Activated naive CD8-positive, alpha-beta T cell treated with anti-CD3 and anti-CD28 coated beads for 36 hours (primary cell): ENCODE results near the gene PAAF1. TPM values are rescaled to one million over a fixed set of nuclear protein-coding genes. Genes with fewer than 3 reads are reported as not detected.

Experiments used
- DNase-seq: peaks from one replicate; pipeline ENCODE4 v3.0.0; 2021
- H3K27ac Mint-ChIP-seq: one replicate; pipeline ENCODE4 v1.8.0; 2022; ENCODE audit warnings: mild to moderate bottlenecking, moderate library complexity, mixed read lengths
- H3K27me3 Mint-ChIP-seq: one replicate; pipeline ENCODE4 v1.8.0; 2022; ENCODE audit warnings: mild to moderate bottlenecking, mixed read lengths
- H3K36me3 Mint-ChIP-seq: one replicate; pipeline ENCODE4 v1.8.0; 2021; ENCODE audit warnings: mild to moderate bottlenecking, mixed read lengths
- H3K4me1 Mint-ChIP-seq: one replicate; pipeline ENCODE4 v1.8.0; 2021; ENCODE audit warnings: mixed read lengths
- H3K4me3 Mint-ChIP-seq: one replicate; pipeline ENCODE4 v1.8.0; 2022; ENCODE audit warnings: mild to moderate bottlenecking, moderate library complexity, mixed read lengths
- H3K9me3 Mint-ChIP-seq: one replicate; pipeline ENCODE4 v1.8.0; 2022; ENCODE audit warnings: mixed read lengths
- total RNA-seq, 2 experiments: library from RNA; stranded (reverse); gene quantifications; one replicate each; pipeline ENCODE4 v1.2.3, GENCODE V29; 2021

PAAF1 gene
- total RNA-seq, 2 experiments from 2014 or later = 33.6 to 33.8 TPM

GRCh38 chr11:73968356-73968966 is 91.7 kb downstream of the PAAF1 start:
- H3K9me3 Mint-ChIP-seq = no peaks in the 10 kb centered on the region
- no peaks in the 10 kb centered on the region for H3K27me3 Mint-ChIP-seq
- no peak for DNase-seq
- H3K27ac Mint-ChIP-seq = peak overlapping the region; percentile 75
- H3K36me3 Mint-ChIP-seq = peaks cover 8% of the 10 kb centered on the region
- H3K4me3 Mint-ChIP-seq = no peak overlapping the region
- H3K4me1 Mint-ChIP-seq = peaks cover 70% of the 10 kb centered on the region

- Mint-ChIP-seq H3K27me3 (no peaks in the 10 kb centered on the region), H3K9me3 (no peaks in the 10 kb centered on the region), H3K4me1 (peaks cover 76% of the 10 kb centered on the region), H3K4me3 (no peak overlapping the region), H3K36me3 (peaks cover 9% of the 10 kb centered on the region), H3K27ac (peak overlapping the region; percentile 81)
- DNase-seq = no peak
Observed at GRCh38 chr11:73969091-73969490, 92.3 kb downstream of the PAAF1 start.

GRCh38 chr11:73969991-73970800 is 93.4 kb downstream of the PAAF1 start:
- Mint-ChIP-seq H3K27me3 (no peaks in the 10 kb centered on the region), H3K4me1 (peaks cover 77% of the 10 kb centered on the region), H3K4me3 (no peak overlapping the region), H3K27ac (peak overlapping the region; percentile 81), H3K9me3 (no peaks in the 10 kb centered on the region), H3K36me3 (peaks cover 17% of the 10 kb centered on the region)
- DNase-seq = no peak

GRCh38 chr11:73971175-73971719 is 94.4 kb downstream of the PAAF1 start:
- peak overlapping the region; percentile 81 for H3K27ac Mint-ChIP-seq
- peaks cover 80% of the 10 kb centered on the region for H3K4me1 Mint-ChIP-seq
- DNase-seq = no peak
- H3K4me3 Mint-ChIP-seq = no peak overlapping the region
- no peaks in the 10 kb centered on the region for H3K9me3 Mint-ChIP-seq
- H3K27me3 Mint-ChIP-seq = no peaks in the 10 kb centered on the region
- H3K36me3 Mint-ChIP-seq = peaks cover 26% of the 10 kb centered on the region

GRCh38 chr11:73972187-73972586 is 95.4 kb downstream of the PAAF1 start:
- peaks cover 34% of the 10 kb centered on the region for H3K36me3 Mint-ChIP-seq
- H3K4me1 Mint-ChIP-seq = peaks cover 87% of the 10 kb centered on the region
- H3K9me3 Mint-ChIP-seq = no peaks in the 10 kb centered on the region
- H3K4me3 Mint-ChIP-seq = no peak overlapping the region
- H3K27ac Mint-ChIP-seq = peak overlapping the region; percentile 44
- DNase-seq = no peak
- no peaks in the 10 kb centered on the region for H3K27me3 Mint-ChIP-seq

GRCh38 chr11:73972620-73973449 is 96.0 kb downstream of the PAAF1 start:
- H3K36me3 Mint-ChIP-seq = peaks cover 41% of the 10 kb centered on the region
- peaks cover 87% of the 10 kb centered on the region for H3K4me1 Mint-ChIP-seq
- H3K27ac Mint-ChIP-seq = peak overlapping the region; percentile 44
- DNase-seq = no peak
- no peaks in the 10 kb centered on the region for H3K9me3 Mint-ChIP-seq
- no peak overlapping the region for H3K4me3 Mint-ChIP-seq
- H3K27me3 Mint-ChIP-seq = no peaks in the 10 kb centered on the region

- Mint-ChIP-seq H3K9me3 (no peaks in the 10 kb centered on the region), H3K27me3 (no peaks in the 10 kb centered on the region), H3K4me3 (no peak overlapping the region), H3K27ac (peak overlapping the region; percentile 54), H3K4me1 (peaks cover 84% of the 10 kb centered on the region), H3K36me3 (peaks cover 59% of the 10 kb centered on the region)
- DNase-seq = no peak
Observed at GRCh38 chr11:73974604-73975478, 98.0 kb downstream of the PAAF1 start.

- Mint-ChIP-seq H3K36me3 (peaks cover 65% of the 10 kb centered on the region), H3K9me3 (no peaks in the 10 kb centered on the region), H3K4me3 (no peak overlapping the region), H3K27me3 (no peaks in the 10 kb centered on the region), H3K27ac (peak overlapping the region; percentile 54), H3K4me1 (peaks cover 84% of the 10 kb centered on the region)
- no peak for DNase-seq
Observed at GRCh38 chr11:73975479-73975757, 98.6 kb downstream of the PAAF1 start.

- Mint-ChIP-seq H3K4me1 (peaks cover 79% of the 10 kb centered on the region), H3K27ac (peak overlapping the region; percentile 98), H3K36me3 (peaks cover 77% of the 10 kb centered on the region), H3K27me3 (no peaks in the 10 kb centered on the region), H3K4me3 (no peak overlapping the region), H3K9me3 (no peaks in the 10 kb centered on the region)
- DNase-seq = no peak
Observed at GRCh38 chr11:73976451-73977151, 99.8 kb downstream of the PAAF1 start.

GRCh38 chr11:73977856-73978519 is 101.2 kb downstream of the PAAF1 start:
- Mint-ChIP-seq H3K9me3 (no peaks in the 10 kb centered on the region), H3K27ac (peak overlapping the region; percentile 98), H3K36me3 (peaks cover 83% of the 10 kb centered on the region), H3K4me1 (peaks cover 70% of the 10 kb centered on the region), H3K27me3 (no peaks in the 10 kb centered on the region), H3K4me3 (no peak overlapping the region)
- no peak for DNase-seq

GRCh38 chr11:73978576-73979086 is 101.8 kb downstream of the PAAF1 start:
- Mint-ChIP-seq H3K4me1 (peaks cover 67% of the 10 kb centered on the region), H3K4me3 (peak overlapping the region; percentile 59), H3K27me3 (no peaks in the 10 kb centered on the region), H3K9me3 (no peaks in the 10 kb centered on the region), H3K36me3 (peaks cover 79% of the 10 kb centered on the region), H3K27ac (peak overlapping the region; percentile 98)
- no peak for DNase-seq

- H3K9me3 Mint-ChIP-seq = no peaks in the 10 kb centered on the region
- peak; percentile 80 for DNase-seq
- H3K27me3 Mint-ChIP-seq = no peaks in the 10 kb centered on the region
- peak overlapping the region; percentile 92 for H3K4me3 Mint-ChIP-seq
- H3K36me3 Mint-ChIP-seq = peaks cover 68% of the 10 kb centered on the region
- peaks cover 68% of the 10 kb centered on the region for H3K4me1 Mint-ChIP-seq
- peak overlapping the region; percentile 98 for H3K27ac Mint-ChIP-seq
Observed at GRCh38 chr11:73980001-73980961, 103.5 kb downstream of the PAAF1 start.
